Endothelial cell of umbilical vein (primary cell): ENCODE measurements around the gene FBXO44. TPM values are rescaled to one million over a fixed set of nuclear protein-coding genes. Genes with fewer than 3 reads are reported as not detected.

ENCODE experiments used
- BruUV-seq: library from RNA; stranded (reverse); fragments of 400-500 nt; replicated peaks from 2 replicates; lab custom pipeline; 2021; lab: Mats Ljungman, UMichigan
- CTCF ChIA-PET: fragments of 300-600, 350-600 bp; sonication (Branson Sonifier 250); formaldehyde crosslinking; loops from one replicate; lab custom pipeline; 2021; ENCODE audit warnings: antibody characterized with exemption, inconsistent platforms; lab: Charles Lee
- POLR2A ChIA-PET: fragments of 300-600, 350-600 bp; sonication (Branson Sonifier 250); formaldehyde crosslinking; loops from one replicate; lab custom pipeline; 2021; ENCODE audit warnings: antibody characterized with exemption, inconsistent platforms; lab: Charles Lee
- DNase-seq: peaks from one replicate; pipeline ENCODE4 v3.0.0-alpha.2; 2011; ENCODE audit warnings: low read depth, low spot score
- FAIRE-seq: peaks from 2 replicates; lab custom pipeline; 2011; peaks lifted over from hg19 to GRCh38; lab: Jason Lieb, UNC
- H2AFZ ChIP-seq: 2 replicates; pipeline ENCODE4 v1.6.0; 2012; ENCODE audit warnings: low read depth, low read length, control low read depth, inconsistent platforms
- H3K27ac ChIP-seq: 2 replicates; pipeline ENCODE4 v1.5.1; 2011; ENCODE audit warnings: low read depth, mild to moderate bottlenecking, control low read depth, low read length, moderate library complexity; ENCODE audit not compliant: insufficient read depth
- H3K27me3 ChIP-seq, 2 experiments: 2 replicates each; pipeline versions ENCODE4 v1.6.0 to v1.6.1; 2011; ENCODE audit warnings: low read length in 2 of 2, mixed read lengths in 1 of 2; ENCODE audit not compliant: control insufficient read depth in 2 of 2, insufficient read depth in 2 of 2
- H3K36me3 ChIP-seq, 2 experiments: 2 replicates in 1 of 2; 3 replicates in 1 of 2; pipeline ENCODE4 v1.5.1; 2011; ENCODE audit warnings: low read length in 2 of 2, mild to moderate bottlenecking in 1 of 2, moderate library complexity in 1 of 2; ENCODE audit not compliant: control insufficient read depth in 2 of 2, insufficient read depth in 2 of 2; ENCODE audit errors: extremely low read depth in 1 of 2
- H3K4me1 ChIP-seq: 3 replicates; pipeline ENCODE4 v1.5.1; 2011; ENCODE audit warnings: mild to moderate bottlenecking, low read length; ENCODE audit not compliant: control insufficient read depth, insufficient read depth; ENCODE audit errors: extremely low read depth
- H3K4me2 ChIP-seq: 2 replicates; pipeline ENCODE4 v1.6.1; 2011; ENCODE audit warnings: low read length, control low read depth, mixed read lengths; ENCODE audit not compliant: insufficient read depth
- H3K4me3 ChIP-seq, 3 experiments: fragments of 200-600 bp in 1 of 3; sonication (generic), shearing (Covaris generic) in 1 of 3; replicated peaks in 1 of 3; 2 replicates each; pipeline ENCODE4 v1.5.1; 2011 to 2016; ENCODE audit warnings: control low read depth in 3 of 3, low read length in 3 of 3, mild to moderate bottlenecking in 2 of 3, inconsistent platforms in 1 of 3, low read depth in 1 of 3, moderate library complexity in 1 of 3; ENCODE audit not compliant: insufficient read depth in 1 of 3
- H3K79me2 ChIP-seq: 2 replicates; pipeline ENCODE4 v1.6.0; 2012; ENCODE audit warnings: low read length, inconsistent platforms; ENCODE audit not compliant: control insufficient read depth, insufficient read depth
- H3K9ac ChIP-seq: replicated peaks from 2 replicates; pipeline ENCODE3; 2011; ENCODE audit warnings: low read length, control low read depth; ENCODE audit not compliant: insufficient read depth; ENCODE audit errors: extremely low read depth
- H3K9me1 ChIP-seq: replicated peaks from 3 replicates; pipeline ENCODE4 v1.6.0; 2011; ENCODE audit warnings: mild to moderate bottlenecking, low read length; ENCODE audit not compliant: control insufficient read depth, insufficient read depth; ENCODE audit errors: extremely low read depth
- H3K9me3 ChIP-seq: replicated peaks from 2 replicates; pipeline ENCODE4 v1.5.1; 2012; ENCODE audit warnings: low read length, inconsistent platforms; ENCODE audit not compliant: control insufficient read depth, insufficient read depth
- H4K20me1 ChIP-seq: replicated peaks from 2 replicates; pipeline ENCODE3; 2011; ENCODE audit warnings: mild to moderate bottlenecking, low read length; ENCODE audit not compliant: control insufficient read depth, insufficient read depth; ENCODE audit errors: extremely low read depth
- CTCF ChIP-seq, 2 donors: IDR thresholded peaks; 1 replicate in 1 of 2; 2 replicates in 1 of 2; pipeline ENCODE4 v1.5.1; 2011; ENCODE audit warnings: low read length in 2 of 2, mild to moderate bottlenecking in 2 of 2, moderate library complexity in 2 of 2, control low read depth in 1 of 2, inconsistent platforms in 1 of 2, low read depth in 1 of 2; ENCODE audit not compliant: insufficient read depth in 1 of 2; ENCODE audit errors: extremely low read depth in 1 of 2
- EZH2 ChIP-seq: IDR thresholded peaks from 2 replicates; pipeline ENCODE4 v1.6.1; 2012; ENCODE audit warnings: borderline replicate concordance, low read depth, mild to moderate bottlenecking, moderate library complexity, low read length, inconsistent platforms; ENCODE audit not compliant: severe bottlenecking
- FOS ChIP-seq: IDR thresholded peaks from 2 replicates; pipeline ENCODE4 v1.6.1; 2011; ENCODE audit warnings: mild to moderate bottlenecking, low read length, moderate library complexity, borderline replicate concordance; ENCODE audit not compliant: insufficient read depth
- GATA2 ChIP-seq: IDR thresholded peaks from 2 replicates; pipeline ENCODE4 v1.7.0; 2011; ENCODE audit warnings: low read depth, mild to moderate bottlenecking, moderate library complexity, mixed read lengths, low read length; ENCODE audit not compliant: insufficient read length, insufficient read depth
- JUN ChIP-seq: IDR thresholded peaks from 2 replicates; pipeline ENCODE4 v1.6.1; 2011; ENCODE audit warnings: borderline replicate concordance, low read depth; ENCODE audit not compliant: insufficient read length, insufficient read depth
- MAX ChIP-seq: IDR thresholded peaks from 2 replicates; pipeline ENCODE4 v1.6.1; 2011; ENCODE audit not compliant: insufficient read depth, insufficient read length
- MYC ChIP-seq: IDR thresholded peaks from one replicate; pipeline ENCODE4 v1.6.1; 2011; ENCODE audit warnings: mild to moderate bottlenecking, low read depth, low read length
- POLR2A ChIP-seq: IDR thresholded peaks from 2 replicates; pipeline ENCODE4 v1.6.1; 2012; ENCODE audit warnings: low read depth, mild to moderate bottlenecking, control low read depth, low read length
- POLR2AphosphoS5 ChIP-seq: IDR thresholded peaks from 2 replicates; pipeline ENCODE4 v1.6.1; 2012; ENCODE audit warnings: low read depth, mild to moderate bottlenecking, control low read depth, low read length, moderate library complexity; ENCODE audit not compliant: insufficient read depth
- dilution Hi-C: fragments of 300-500 bp; cut with MboI; formaldehyde crosslinking; loops from one replicate; pipeline ENCODE4 v1.15.0; 2019; ENCODE audit warnings: low sequenced_read_pairs; ENCODE audit not compliant: extremely low pct_ligation_motif_present
- intact Hi-C: fragments of 100-400 bp; cut with micrococcal nuclease; formaldehyde crosslinking; loops from one replicate; pipeline ENCODE4 v1.10.0; 2022
- polyA plus RNA-seq, 4 experiments: library from polyadenylated mRNA; depleted of rRNA in 3 of 4; stranded (reverse) in 3 of 4; unstranded in 1 of 4; fragments of >200 nt; gene quantifications; 2 replicates each; pipeline versions ENCODE4 v1.2.1 to v1.2.3, GENCODE V29; 2011 to 2012; ENCODE audit warnings: missing spikeins in 1 of 4
- total RNA-seq: library from RNA; stranded (reverse); gene quantifications from 2 replicates; pipeline ENCODE4 v1.2.3, GENCODE V29; 2021

Gene FBXO44
- total and polyA plus RNA-seq, 2 donors (not counting 3 experiments of a cell fraction or from before 2014, with no cell fraction given) = 16.8 to 22.5 TPM

- POLR2A ChIA-PET = no interaction called here
- H3K36me3 ChIP-seq = no peaks in the 10 kb centered on the region
- dilution Hi-C loops = no loop called here
- CTCF ChIA-PET = no interaction called here
- TF ChIP-seq JUN (no peak), GATA2 (no peak), MYC (no peak), POLR2AphosphoS5 (no peak), MAX (no peak), POLR2A (no peak), EZH2 (no peak), FOS (no peak), CTCF (IDR thresholded peaks at IDR 0.05; ENCODE audit: extremely low read depth in 1 of 2, insufficient read depth in 1 of 2, low read depth in 1 of 2, low read length in 2 of 2) (no peak)
- no peaks in the 10 kb centered on the region for H4K20me1 ChIP-seq
- H2AFZ ChIP-seq = no peak overlapping the region
- no peak overlapping the region for H3K4me3 ChIP-seq
- BruUV-seq = no TSS peak
- intact Hi-C loops = no loop called here
- H3K9me1 ChIP-seq = no peaks in the 10 kb centered on the region
- no peaks in the 10 kb centered on the region for H3K9me3 ChIP-seq
- no peak overlapping the region for H3K4me2 ChIP-seq
- no peaks in the 10 kb centered on the region for H3K27me3 ChIP-seq
- H3K4me1 ChIP-seq = no peaks in the 10 kb centered on the region
- H3K9ac ChIP-seq = no peak overlapping the region
- no peaks in the 10 kb centered on the region for H3K79me2 ChIP-seq
- DNase-seq = no peak
- no peak for FAIRE-seq
- H3K27ac ChIP-seq = no peak overlapping the region
Observed at GRCh38 chr1:11628767-11629166, 25.9 kb upstream of the FBXO44 start.
